ENCODE results near the gene VSIG2. TPM values are rescaled to one million over a fixed set of nuclear protein-coding genes. Genes with fewer than 3 reads are reported as not detected.

VSIG2 gene
- total and polyA plus RNA-seq, 2 of the 4 experiments (the other 2 are of a cell fraction): not detected

GRCh38 chr11:124752471-124753102, 532 bp upstream of the VSIG2 start:
- intact Hi-C loops (cut with micrococcal nuclease) (no loop called here), in situ Hi-C loops (cut with MboI; ENCODE audit: low sequenced_read_pairs) (no loop called here), dilution Hi-C loops (cut with HindIII; ENCODE audit: low sequenced_read_pairs, unreplicated experiment) (no loop called here)
- BruUV-seq (replicated peaks): no TSS peak
- Histone ChIP-seq H3K4me3 (ENCODE audit: insufficient read depth, low read depth, low read length) (no peak overlapping the region), H3K27me3 (ENCODE audit: control insufficient read depth, insufficient read depth, low read length) (no peaks in the 10 kb centered on the region; the same call in 1 of the 2 replicates), H3K36me3 (ENCODE audit: control insufficient read depth, insufficient read depth, low read length) (no peaks in the 10 kb centered on the region), H2BK20ac (ENCODE audit: low read depth, low read length) (peak overlapping the region; percentile 68; the same call in 1 of the 2 replicates), H3K18ac (ENCODE audit: low read depth, low read length) (no peak overlapping the region), H3K79me1 (ENCODE audit: low read depth in 1 of 2, low read length in 2 of 2) (no peaks in the 10 kb centered on the region), H3K9ac (ENCODE audit: low read depth, low read length) (no peak overlapping the region), H3K4me2 (ENCODE audit: low read depth, low read length) (no peak overlapping the region), H2AK5ac (ENCODE audit: low read depth, low read length) (peak overlapping the region; percentile 56), H3K56ac (ENCODE audit: extremely low read depth, insufficient read depth, low read length) (no peak overlapping the region), H2AK9ac (replicated peaks; ENCODE audit: low read depth, low read length, poor library complexity) (peak overlapping the region; percentile 74), H3K9me1 (ENCODE audit: insufficient read depth, low read length) (peaks cover 26% of the 10 kb centered on the region), H3K4me1 (ENCODE audit: control insufficient read depth, insufficient read depth, low read length) (peaks cover 12% of the 10 kb centered on the region), H4K91ac (ENCODE audit: insufficient read depth, low read depth, low read length) (no peak overlapping the region; the same call in 1 of the 2 replicates), H4K5ac (ENCODE audit: low read depth, low read length) (no peak overlapping the region), H2BK15ac (ENCODE audit: low read depth, low read length) (peak overlapping the region; percentile 35; the same call in 1 of the 3 replicates), H4K20me1 (ENCODE audit: insufficient read depth, low read length) (no peaks in the 10 kb centered on the region), H3K23ac (ENCODE audit: low read depth, low read length) (0 out of 2 replicates have a peak overlapping the region, but pooled peaks have one; percentile 55), H2BK120ac (ENCODE audit: low read depth, low read length) (peak overlapping the region; percentile 39), H4K8ac (ENCODE audit: low read depth in 2 of 2, low read length in 2 of 2) (peak overlapping the region in 1 of 2 experiments; percentile 61; a peak in 1 of 4 replicates), H2BK5ac (ENCODE audit: low read depth, low read length, poor library complexity, severe bottlenecking) (no peak overlapping the region), H3K4ac (ENCODE audit: low read depth, low read length) (peak overlapping the region; percentile 53), H3K27ac (ENCODE audit: insufficient read depth, low read length) (no peak overlapping the region), H3K9me3 (ENCODE audit: control insufficient read depth, insufficient read depth, low read length) (no peaks in the 10 kb centered on the region), H2AFZ (replicated peaks; ENCODE audit: low read length, poor library complexity) (peak overlapping the region; percentile 75), H3K14ac (replicated peaks; ENCODE audit: low read depth, low read length) (peak overlapping the region; percentile 40)
- CTCF ChIA-PET: interaction anchor here (1.5 kb wide), 1 partner anchor 10 kb away, joined by 3 read pairs; no protein-coding TSS in a partner anchor
- DNase-seq (no peak), ATAC-seq (ENCODE audit: low read depth) (no peak)
- POLR2A ChIA-PET (ENCODE audit: unreplicated experiment): no interaction called here
- TF ChIP-seq MAZ (IDR thresholded peaks at IDR 0.05; ENCODE audit: borderline replicate concordance, low read depth, low read length): no peak
- no peak for TF ChIP-seq POLR2A (IDR thresholded peaks at IDR 0.05; ENCODE audit: low read depth, low read length)
- TF ChIP-seq, protein P1, sequence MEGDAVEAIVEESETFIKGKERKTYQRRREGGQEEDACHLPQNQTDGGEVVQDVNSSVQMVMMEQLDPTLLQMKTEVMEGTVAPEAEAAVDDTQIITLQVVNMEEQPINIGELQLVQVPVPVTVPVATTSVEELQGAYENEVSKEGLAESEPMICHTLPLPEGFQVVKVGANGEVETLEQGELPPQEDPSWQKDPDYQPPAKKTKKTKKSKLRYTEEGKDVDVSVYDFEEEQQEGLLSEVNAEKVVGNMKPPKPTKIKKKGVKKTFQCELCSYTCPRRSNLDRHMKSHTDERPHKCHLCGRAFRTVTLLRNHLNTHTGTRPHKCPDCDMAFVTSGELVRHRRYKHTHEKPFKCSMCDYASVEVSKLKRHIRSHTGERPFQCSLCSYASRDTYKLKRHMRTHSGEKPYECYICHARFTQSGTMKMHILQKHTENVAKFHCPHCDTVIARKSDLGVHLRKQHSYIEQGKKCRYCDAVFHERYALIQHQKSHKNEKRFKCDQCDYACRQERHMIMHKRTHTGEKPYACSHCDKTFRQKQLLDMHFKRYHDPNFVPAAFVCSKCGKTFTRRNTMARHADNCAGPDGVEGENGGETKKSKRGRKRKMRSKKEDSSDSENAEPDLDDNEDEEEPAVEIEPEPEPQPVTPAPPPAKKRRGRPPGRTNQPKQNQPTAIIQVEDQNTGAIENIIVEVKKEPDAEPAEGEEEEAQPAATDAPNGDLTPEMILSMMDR (conservative IDR thresholded peaks at IDR 0.05; ENCODE audit: low read depth, low read length): no peak
- no peak for TF ChIP-seq RFX5 (IDR thresholded peaks at IDR 0.05; ENCODE audit: low read depth, low read length)
- no peak for TF ChIP-seq FOS (IDR thresholded peaks at IDR 0.05; ENCODE audit: low read depth, low read length)
- TF ChIP-seq, protein P2, sequence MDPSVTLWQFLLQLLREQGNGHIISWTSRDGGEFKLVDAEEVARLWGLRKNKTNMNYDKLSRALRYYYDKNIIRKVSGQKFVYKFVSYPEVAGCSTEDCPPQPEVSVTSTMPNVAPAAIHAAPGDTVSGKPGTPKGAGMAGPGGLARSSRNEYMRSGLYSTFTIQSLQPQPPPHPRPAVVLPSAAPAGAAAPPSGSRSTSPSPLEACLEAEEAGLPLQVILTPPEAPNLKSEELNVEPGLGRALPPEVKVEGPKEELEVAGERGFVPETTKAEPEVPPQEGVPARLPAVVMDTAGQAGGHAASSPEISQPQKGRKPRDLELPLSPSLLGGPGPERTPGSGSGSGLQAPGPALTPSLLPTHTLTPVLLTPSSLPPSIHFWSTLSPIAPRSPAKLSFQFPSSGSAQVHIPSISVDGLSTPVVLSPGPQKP (IDR thresholded peaks at IDR 0.05; ENCODE audit: borderline replicate concordance, low read depth, low read length): no peak
- TF ChIP-seq CHD1 (IDR thresholded peaks at IDR 0.05; ENCODE audit: low read depth, low read length): no peak
- no peak for TF ChIP-seq MAFK (IDR thresholded peaks at IDR 0.05; ENCODE audit: low read depth, low read length)
- no peak for TF ChIP-seq SMC3 (IDR thresholded peaks at IDR 0.05; ENCODE audit: low read depth, low read length)
- no CpG with 5 or more reads among the region's 10 CpGs for WGBS, 2 experiments (ENCODE audit: extremely low coverage in 2 of 2, insufficient read length in 1 of 2)

Measured in IMR-90 (cell line).